Cardiac fibroblast (primary cell): ENCODE results near the gene ACKR1.

Experiments used
- DNase-seq, 2 donors: peaks; one replicate each; pipeline versions ENCODE4 v3.0.0 to v3.0.0-alpha.2; 2010; ENCODE audit warnings: low read depth in 2 of 2
- H3K4me3 ChIP-seq, 2 donors: replicated peaks in 1 of 2; 1 replicate in 1 of 2; 2 replicates in 1 of 2; pipeline ENCODE4 v1.5.1; 2011; ENCODE audit warnings: low read depth in 2 of 2, low read length in 2 of 2, mild to moderate bottlenecking in 2 of 2, moderate library complexity in 1 of 2
- CTCF ChIP-seq: IDR thresholded peaks from one replicate; pipeline ENCODE4 v1.5.1; 2011; ENCODE audit warnings: low read depth, mild to moderate bottlenecking, low read length, inconsistent platforms

ACKR1 gene

DNA sequence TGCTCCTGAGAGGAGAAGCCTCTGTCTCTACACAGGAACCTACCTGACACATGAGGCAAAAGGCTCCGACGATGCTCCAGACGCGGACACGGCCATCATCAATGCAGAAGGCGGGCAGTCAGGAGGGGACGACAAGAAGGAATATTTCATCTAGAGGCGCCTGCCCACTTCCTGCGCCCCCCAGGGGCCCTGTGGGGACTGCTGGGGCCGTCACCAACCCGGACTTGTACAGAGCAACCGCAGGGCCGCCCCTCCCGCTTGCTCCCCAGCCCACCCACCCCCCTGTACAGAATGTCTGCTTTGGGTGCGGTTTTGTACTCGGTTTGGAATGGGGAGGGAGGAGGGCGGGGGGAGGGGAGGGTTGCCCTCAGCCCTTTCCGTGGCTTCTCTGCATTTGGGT, 3.9 kb upstream of the ACKR1 start:
- DNase-seq: no peak
- TF ChIP-seq CTCF: no peak
- no peak overlapping the region for H3K4me3 ChIP-seq

- DNase-seq: no peak
- TF ChIP-seq CTCF: no peak
- no peak overlapping the region for H3K4me3 ChIP-seq
Measured at GRCh38 chr1:159201642-159202041, 3.0 kb upstream of the ACKR1 start.

- no peak overlapping the region for H3K4me3 ChIP-seq
- peak in 1 of 2 donors; percentile 38 for DNase-seq
- no peak for TF ChIP-seq CTCF
Measured at GRCh38 chr1:159203610-159204009, 1.1 kb upstream of the ACKR1 start.

DNA sequence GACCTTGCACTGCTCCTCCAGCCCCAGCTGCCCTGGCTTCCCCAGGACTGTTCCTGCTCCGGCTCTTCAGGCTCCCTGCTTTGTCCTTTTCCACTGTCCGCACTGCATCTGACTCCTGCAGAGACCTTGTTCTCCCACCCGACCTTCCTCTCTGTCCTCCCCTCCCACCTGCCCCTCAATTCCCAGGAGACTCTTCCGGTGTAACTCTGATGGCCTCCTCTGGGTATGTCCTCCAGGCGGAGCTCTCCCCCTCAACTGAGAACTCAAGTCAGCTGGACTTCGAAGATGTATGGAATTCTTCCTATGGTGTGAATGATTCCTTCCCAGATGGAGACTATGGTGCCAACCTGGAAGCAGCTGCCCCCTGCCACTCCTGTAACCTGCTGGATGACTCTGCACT, 550 bp downstream of the ACKR1 start:
- TF ChIP-seq CTCF: peak; percentile 10
- peak in 1 of 2 donors; percentile 10 for DNase-seq
- no peak overlapping the region for H3K4me3 ChIP-seq

GRCh38 chr1:159206110-159206509, 1.4 kb downstream of the ACKR1 start:
- no peak for TF ChIP-seq CTCF
- no peak overlapping the region for H3K4me3 ChIP-seq
- no peak for DNase-seq

DNA sequence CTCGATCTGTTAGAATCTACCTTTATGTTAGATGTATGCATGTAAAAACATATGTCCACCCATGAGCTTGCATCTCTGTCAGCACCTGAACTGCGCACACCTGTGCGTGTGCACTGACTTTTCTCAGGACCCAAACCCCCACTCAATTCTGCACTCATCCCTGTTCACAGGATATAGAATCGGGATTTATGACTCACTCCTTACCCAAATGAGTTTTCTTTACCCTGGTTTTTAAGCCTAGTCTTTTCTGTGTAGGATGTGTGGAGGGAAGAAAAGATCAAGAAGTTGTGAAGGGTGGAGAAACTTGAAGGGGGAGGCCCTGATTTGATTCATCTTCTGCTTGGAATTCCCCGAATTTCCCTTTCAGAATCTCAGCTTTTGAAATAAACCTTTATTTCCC, 2.4 kb downstream of the ACKR1 start:
- no peak overlapping the region for H3K4me3 ChIP-seq
- TF ChIP-seq CTCF: no peak
- no peak for DNase-seq

DNA sequence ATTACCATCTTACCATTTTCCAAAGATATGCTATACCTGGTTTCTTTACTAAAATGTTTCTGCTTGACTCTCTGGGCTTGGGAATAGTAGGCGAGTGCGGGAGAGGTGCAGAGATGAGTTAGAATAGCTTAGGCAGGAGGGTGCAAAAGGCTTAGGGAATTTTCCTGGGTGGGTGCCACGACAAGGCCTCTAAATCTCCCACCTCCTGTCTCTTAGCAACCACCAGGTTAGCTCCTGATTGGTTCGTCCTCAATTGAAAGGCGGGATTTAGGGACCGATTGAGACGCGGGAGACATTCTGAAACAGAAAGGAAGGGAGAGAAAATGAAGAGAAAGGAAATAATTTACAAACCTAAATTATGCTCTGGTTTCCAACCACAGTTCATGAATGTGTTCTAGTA, 3.1 kb downstream of the ACKR1 start:
- peak in 1 of 2 donors; percentile 61 for DNase-seq
- no peak for TF ChIP-seq CTCF
- H3K4me3 ChIP-seq: no peak overlapping the region
